Effector CD8-positive, alpha-beta T cell (primary cell): Measurements from ENCODE around the gene CDRT4.

ENCODE experiments used
- DNase-seq: peaks from one replicate; lab custom pipeline; 2025; lab: John Stamatoyannopoulos, UW

Gene CDRT4

DNA sequence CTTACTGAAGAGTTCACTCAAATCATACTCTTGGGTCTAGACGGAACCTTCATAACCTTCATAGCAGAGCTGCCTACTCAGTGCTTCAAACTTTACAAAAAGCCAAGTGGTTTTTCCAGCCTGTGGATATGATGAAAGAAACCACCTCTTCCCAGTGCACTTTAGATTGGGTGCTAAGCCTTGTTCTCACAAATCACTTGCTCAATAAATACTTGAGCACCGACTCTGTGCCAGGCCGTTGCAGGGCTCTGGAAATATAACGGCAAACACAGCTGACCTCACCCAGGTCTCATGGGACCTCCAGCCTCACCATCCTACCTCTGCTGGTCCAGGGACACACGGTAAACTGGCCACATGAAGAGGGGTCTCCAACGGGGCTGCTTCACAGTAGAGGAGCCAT is 35.7 kb downstream of the CDRT4 start:
- DNase-seq: no peak

DNA sequence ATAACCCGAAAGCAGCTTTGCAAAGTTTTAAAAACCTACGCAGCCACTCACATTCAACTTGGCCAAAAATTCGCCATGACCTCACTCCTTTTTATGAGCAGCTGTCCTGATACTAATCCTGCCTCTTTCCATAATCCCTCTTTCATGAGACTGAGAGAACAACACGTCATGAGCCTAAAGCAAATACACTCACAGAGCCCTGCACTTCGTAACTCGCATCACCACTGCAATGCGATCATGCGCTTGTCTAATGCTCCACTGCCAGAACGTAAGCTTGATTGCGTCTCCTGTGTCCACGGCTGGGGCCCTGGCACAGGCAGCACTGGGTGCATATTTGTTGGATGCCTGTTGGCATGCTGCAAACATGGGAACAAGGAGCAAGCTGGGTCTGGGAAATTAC is 36.2 kb downstream of the CDRT4 start:
- no peak for DNase-seq

DNA sequence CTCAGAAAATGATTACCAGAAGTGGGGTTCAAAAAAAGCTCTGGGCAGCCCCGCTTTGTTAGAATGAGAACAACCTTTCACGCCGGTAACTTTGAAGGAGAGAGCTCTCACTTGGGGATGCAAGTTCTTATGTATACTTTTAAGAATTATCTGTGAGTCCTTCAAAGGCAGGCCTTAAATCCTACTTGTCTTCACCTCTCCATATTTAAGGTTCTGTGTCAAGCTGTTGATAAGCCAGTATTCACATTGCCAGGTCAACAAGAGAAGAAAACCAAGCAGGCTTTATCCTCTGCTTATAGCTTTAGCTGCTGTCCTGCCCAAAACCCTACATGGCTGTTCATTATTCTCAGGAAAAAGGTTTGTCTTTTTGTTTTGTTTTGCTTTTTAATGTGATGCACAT is 42.9 kb downstream of the CDRT4 start:
- no peak for DNase-seq

DNA sequence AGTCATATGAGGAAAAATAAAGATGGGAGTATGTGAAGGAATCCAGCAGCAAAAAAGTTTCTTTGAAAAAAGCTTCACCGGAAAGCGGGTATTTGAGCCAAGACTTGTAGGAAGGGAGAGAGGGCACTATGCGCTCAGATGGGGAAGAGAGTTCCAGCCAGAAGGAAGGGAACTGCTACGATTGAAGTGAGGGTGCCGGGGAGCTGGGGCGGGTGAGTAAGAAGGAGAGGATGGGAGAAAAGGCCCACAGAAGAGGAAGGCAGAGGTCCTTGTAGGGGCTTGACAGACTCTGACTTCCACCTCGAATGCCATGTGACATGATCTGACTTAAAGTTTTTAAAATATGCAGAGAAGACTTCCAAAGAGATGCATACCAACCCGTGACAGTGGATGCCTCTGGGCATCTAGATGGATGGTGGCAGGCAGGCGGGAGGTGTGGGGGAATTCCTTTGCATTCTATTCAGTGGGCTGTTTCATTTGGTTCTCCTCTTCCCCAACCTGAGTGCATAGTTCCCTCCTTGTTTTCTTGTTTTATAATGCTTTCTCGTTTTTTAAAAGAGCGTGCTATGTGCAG is 44.9 kb downstream of the CDRT4 start:
- no peak for DNase-seq

DNA sequence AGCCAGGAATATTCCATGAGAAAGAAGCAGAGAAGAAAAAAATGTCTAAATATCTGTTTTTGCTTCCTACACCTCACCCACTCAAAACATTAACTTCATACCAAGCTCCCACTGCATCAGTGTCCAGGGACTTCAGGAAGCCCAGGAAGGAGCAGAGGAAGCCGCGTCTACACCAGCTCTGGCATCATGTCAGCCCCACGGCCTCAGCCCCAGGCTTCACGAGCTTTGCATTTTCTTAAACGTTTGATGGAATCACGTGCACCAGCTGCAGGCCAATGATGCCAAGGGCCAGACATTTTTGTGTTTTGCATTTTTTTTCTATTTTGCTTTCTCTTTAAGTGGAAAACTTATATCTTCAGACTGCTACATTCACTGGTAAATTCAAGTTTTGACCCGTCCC is 48.6 kb downstream of the CDRT4 start:
- no peak for DNase-seq

DNA sequence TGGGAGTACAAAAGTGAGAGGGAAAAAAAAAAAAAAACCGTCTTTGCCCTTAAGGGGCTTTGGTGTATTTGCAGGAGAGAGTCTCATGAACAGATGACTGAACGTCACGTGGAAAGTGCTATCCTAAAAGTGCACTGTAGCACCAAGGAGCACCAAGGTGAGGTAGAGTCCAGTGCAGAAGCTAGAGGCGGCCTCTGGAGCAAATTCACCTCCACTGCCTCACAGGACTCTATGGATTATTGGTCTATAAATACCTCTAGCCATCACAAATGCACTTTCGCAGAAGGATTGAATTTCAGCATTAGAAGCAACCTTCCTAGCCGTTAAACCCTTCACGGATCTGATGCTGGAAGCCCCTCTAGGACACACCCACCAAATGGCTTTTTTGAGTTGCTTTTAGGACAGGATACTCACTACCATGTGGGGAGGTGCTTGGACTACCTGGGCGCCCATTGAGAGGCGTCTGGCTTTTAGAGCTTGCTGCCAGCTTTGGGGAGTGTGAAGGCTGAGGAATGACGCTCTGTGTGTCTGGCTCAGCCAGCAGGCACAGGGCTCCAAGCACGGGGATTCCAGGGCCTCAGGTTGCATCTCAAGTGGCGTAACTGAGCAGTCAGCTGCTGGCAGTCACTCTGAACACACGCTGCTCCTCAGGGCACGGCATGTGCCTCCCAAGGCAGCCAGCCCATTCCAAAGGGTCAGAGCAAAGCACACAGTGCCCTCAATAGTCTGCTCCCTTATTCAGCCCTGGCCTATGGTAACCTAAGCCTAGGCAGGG is 52.7 kb downstream of the CDRT4 start:
- no peak for DNase-seq

DNA sequence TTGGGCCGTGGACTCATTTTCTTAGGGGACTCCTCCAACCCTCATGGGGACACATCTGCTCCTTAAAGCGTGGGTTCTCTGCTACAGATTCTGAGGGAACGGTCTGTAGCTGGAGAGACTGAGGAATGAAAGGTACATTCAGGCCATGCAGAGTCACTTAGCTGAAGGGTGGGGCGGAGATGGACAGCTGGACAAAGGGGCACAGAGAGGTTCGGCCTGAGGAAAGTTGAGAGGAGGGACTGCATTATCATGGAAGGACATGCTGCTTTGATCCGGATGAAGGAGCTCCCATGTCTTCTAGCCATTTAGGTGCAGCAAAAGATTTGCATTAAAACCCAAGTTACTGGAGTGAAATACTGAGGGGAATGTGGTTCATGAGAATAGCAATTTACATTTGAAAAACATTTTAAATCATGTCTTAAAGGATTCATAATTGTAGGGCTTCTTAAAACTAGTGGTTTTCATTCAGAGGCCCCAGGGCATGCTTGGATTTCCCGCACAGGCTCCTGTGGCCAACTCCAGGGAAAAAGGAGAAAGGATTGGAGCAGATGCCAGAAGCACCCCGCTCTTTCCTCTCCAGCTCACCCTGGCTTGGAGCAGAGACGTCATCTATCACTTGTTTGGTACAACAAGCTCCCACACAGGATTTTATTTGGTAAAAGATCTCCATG is 54.2 kb downstream of the CDRT4 start:
- no peak for DNase-seq

DNA sequence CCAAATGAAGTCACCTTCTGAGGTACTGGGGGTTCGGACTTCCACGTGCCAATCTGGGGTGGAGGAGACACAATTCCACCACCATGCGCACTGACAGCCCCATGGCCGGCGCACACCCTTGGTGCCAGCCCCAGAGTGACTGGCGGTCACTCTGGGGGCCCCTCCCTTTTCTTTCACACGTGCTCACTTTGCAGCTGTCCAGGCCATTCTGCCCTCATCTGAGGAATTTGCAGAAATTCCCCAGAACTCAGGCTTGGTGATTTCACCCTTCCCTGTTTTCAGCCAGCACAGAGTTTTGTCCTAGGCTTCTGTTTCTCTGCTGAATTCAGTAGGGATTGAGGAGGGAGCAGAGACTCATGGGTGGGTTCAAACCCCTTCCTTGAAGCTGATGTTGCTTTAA is 54.8 kb downstream of the CDRT4 start:
- DNase-seq: no peak

DNA sequence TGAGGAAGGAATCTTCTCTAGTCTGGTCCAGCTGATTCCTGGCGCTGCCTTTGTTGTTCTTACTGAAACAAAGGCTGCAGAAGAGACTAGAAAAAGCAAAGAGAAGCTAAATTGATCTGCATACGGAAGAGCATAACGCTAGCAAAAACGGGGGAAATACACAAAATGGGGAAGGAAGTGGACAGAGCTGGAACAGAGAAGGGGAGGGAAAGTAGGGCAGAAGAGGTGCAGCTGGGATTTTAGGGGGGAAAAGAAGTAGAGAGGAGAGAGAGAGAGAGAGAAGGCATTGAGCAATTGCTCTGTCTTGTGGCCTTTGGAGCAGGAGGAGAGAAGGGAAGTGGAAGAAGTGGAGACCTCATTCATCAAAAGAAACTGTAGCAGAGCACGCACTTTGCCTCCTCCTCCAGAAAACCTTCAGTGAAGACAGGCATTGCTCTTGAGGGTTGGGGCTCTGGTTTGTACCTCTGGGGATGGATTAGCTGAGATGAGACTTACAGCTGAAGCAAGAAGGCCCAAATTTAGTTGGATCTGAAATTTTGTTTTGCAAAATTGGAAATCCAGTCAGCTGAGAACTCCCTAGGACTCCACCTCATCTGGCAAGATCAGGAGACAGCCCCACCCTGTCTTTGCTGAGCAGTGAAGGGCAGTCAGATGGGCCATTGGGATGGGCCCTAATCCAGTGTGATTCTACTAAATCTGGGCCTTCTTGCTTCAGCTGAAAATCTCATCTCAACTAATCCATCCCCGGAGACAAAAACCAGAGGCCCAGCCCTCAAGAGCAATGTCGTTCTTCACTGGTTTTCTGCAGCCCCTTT is 55.8 kb downstream of the CDRT4 start:
- DNase-seq: no peak

DNA sequence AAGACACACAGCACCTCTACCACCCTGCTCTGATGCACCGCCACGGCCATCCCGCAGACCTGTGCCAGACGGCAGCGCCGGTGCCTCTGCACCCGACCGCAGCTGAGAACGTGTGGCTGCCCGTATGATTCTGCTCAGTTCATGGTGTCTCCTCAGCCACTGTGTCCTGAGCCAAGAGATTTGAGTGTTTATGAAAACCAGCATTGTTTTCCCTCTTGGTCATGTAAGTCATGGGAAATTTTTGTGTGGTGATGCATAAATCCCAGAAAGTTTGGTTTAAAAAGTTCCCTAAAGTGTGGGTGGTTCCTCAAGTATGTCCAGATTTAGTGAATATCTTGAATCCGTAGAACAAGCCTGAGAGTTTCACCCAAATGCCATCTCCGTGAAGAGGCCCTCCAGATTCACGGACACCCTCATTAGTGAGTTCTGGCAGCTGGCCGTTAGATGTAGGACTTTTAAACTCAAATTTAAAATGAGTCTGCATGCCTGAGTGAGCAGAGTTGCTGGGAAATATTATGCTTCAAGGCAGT is 57.6 kb downstream of the CDRT4 start:
- DNase-seq: no peak

DNA sequence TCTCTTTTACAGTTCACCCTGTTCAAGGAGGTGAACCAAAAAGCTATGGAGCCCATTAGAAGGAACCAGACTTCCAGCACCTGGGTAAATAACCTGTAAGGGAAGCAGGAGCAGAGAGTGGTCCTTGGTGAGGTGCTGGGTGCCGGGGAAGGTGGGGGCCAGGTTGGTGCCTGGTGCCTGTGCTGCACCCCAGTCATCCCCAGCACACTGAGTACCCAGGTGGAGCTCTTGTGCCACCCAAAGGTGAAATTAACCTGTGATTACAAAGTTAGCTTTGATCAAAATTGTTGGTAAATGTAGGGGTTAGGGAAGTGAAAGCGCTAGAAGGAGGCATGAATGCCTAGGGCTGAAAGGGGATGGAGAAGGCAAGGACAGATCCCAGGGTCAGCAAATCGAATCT is 58.6 kb downstream of the CDRT4 start:
- DNase-seq: no peak

DNA sequence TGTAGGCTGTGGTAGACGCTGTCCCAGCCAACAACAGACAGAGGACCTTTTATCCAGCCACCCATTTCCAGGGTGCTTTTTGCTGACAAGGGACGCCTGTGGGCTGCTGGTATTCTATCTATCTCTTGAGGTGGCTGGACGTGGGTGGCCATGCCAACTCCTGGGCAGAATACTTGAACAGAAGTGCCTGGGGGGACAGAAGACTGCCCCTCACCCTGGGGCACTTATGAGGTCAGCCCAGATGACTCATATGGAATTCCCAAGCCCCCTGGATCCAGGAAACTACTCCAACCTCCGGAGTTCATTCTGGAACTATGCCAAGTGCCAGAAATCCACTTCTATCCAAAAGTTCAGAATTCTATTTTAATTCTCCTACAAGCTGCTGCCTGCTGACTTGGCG is 61.3 kb downstream of the CDRT4 start:
- DNase-seq: no peak

DNA sequence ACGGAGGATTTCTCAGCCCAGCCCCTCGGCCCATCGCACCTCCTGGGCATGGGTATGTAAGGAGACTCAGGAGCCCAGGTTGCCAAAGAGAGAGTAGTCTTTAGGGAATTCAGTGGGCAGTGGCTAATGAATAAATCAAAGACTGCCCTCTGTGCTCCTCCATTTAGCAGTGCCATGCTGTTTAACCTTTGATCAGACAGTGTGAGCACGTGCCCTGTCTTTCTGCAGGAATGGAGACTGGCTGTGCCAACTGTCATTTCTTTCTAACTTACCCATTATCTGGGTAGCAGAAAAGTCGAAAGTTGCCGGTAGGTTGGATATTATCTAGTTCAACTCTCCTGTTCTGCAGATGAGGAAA is 62.4 kb downstream of the CDRT4 start:
- DNase-seq: no peak

DNA sequence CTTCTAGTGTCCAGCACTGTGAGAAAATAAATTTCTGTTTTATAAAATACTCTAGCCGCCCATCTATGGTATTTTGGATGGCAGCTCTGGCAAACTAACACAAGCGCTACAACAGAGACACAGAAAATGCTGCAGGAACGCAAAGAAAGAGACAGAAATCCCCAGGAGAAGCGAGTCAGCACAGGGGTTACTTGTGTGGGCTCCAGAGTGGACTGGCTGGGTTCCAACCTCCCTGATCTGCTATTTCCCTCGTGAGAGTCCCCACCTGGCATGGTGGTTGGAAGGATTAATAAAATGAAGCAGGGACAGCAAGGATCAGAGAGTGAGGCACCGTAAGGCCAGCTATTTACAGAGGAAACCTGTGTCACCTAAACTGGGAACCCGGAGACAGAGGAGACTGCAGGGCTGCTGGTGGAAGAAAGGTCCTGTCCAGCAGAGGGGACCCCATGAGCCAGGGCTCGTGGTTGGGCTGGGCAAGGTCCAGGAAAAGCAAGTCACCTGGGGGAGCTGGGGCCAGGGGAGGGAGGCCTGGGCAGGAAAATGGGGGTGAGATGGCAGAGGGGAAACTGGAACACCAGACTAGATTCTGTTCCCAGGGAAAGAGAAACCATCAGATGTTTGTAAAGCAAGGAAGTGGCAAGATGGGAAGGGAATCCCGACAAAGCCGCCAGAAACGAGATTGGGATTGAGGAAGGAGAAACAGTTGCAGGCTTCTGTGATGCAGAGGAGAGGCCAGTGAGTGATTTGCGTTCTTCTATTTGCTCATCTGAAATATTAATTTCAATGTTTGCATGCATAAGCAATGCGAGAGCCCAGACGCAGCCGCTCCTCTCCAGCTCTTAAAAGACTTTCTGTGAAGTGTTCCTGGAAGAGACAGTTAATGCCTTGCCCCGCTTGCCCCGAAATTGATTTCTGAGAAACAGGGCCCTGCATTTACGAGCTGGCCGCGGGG is 63.0 kb downstream of the CDRT4 start:
- no peak for DNase-seq

DNA sequence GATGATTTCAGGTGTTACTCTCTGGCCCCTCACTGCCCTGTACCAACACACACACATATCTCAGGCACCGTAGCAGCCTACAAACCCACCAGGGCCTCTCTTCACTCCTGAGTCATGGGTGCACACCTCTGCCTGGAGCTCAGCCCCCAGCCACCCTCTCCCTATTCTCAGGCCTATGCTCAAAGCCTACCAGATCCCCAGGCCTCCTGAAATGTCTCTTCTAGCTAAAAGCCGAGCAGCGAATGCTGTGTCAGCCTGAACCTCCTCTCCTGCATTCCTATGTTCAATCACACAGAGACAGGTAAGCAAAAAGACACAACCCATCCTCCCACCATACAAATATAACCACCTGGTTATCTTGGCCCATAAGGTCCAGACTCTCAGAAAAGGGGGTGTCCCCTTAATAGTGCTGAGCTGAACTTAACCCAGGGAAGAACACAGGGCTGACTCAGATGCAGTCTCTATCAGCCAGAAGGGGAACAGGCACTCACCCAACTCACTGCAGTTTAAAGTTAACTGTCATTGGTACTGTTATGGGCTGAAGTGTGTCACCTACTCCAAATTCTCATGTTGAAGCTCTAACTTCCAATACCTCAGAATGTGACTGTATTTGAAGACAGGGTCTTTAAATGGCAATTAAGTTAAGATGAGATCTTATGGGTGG is 64.0 kb downstream of the CDRT4 start:
- no peak for DNase-seq

DNA sequence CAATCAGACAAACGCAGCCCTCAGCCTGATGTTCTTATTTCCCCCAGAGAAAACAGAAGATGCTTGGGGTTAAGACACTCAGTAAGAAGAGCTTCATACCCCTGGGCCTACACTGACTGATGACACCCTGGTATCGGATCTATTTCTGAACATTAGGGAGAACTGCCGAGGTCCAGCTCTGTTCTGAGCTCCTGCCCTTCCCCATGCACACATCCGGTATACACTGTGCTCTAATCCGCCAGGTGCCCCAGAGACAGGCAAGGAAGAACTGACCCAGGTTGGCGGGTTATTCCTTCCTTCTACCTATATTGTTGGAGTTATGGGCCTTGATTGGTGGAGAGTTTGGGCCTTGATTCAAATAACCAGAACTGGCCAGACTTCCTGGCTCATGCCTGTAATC is 68.0 kb downstream of the CDRT4 start:
- no peak for DNase-seq

DNA sequence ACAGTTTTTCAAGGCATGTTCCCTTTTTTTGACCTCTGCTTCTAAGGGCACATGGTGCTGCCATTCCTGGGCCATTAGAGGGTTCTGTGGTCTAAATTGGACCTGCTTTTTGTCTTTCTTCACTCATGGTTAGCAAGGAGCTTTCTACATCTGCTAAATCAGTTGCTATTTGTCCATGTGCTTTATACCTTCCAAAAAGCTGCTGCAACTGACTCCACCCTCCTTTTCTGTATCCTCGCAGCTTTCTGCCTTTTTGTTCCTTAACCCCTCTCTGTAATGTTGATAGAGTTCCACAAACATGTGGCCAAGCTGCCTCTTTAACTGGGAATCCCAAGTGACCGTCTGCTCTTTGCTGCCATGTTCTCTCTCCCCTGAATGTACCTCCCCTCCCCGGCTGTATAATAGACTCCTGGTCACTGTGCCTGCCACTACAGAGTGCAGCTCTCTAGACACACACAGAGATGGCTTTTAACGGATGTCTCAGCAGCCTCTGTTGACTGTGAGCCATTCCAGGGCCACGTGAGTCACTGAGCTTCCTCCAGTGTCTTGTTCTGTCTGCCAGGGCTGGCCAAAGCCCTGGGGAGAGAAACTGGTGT is 68.6 kb downstream of the CDRT4 start:
- DNase-seq: no peak

DNA sequence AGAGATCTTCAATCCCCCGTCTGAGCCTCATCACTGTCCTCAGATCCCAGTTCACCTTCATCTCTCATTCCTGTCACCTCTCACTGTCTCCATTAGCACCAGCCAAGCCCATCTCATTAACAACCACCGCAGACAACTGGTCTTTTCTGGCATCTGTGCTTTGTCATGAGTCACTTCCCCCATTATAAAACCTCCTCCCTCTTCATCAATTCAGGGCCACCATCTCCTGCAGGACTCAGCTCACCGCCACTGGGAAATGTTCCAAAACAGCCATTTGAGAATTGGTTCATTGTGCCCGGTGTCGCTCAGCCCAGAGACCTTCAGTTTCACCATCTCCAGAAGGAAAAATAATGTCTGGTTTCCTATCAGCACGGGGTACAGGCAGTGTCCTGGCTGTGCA is 69.1 kb downstream of the CDRT4 start:
- DNase-seq: no peak

DNA sequence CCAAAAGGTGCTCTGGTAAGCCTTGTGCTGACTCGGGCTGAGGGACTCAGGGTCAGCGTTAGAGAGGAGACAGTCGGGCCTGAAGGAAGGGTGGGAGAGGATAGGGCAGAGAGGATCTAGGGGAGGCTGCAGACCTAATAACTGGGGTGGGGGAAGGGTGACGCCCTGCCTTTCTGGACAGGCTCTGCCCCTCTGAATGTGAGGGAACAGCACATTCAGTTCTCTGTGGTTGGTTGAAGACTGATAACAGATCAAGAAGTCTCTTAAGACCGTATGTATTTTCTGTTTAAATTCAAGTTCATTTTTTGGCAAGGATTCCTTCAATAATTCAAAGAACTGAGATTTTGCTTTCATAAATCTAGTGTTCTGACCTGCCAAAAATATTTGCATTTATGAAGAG is 69.8 kb downstream of the CDRT4 start:
- no peak for DNase-seq

DNA sequence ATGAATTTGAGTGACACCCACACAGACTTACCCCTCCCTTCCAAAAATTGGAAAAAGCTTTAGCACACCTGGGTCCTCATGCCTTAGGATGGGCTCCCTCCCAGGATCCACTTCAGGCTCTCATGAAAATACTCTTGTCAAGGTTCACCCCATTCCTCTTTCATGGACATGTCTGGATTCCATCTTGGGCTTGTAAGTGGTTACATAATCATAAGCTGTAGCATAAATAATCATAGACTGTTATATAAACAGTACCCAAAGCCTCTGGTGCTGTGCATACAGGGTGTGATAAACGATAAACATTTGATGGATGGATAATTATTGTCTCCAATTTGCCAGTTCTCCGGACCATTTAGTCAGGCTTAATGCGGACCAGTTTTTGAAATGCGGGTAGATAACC is 72.3 kb downstream of the CDRT4 start:
- DNase-seq: no peak
